WERI-Rb-1 (cell line): Measurements from ENCODE around the gene MYH6.

Experiments used
- DNase-seq: peaks from one replicate; pipeline ENCODE4 v3.0.0-alpha.2; 2020
- H3K27ac ChIP-seq: fragments of 250-450 bp; sonication (Bioruptor Pico); 2 replicates; pipeline ENCODE4 v1.5.1; 2020; ENCODE audit warnings: mild to moderate bottlenecking, moderate library complexity
- H3K27me3 ChIP-seq: fragments of 250-450 bp; sonication (Bioruptor Pico); 2 replicates; pipeline ENCODE4 v1.5.1; 2021; ENCODE audit warnings: mild to moderate bottlenecking, low read depth, moderate library complexity; ENCODE audit not compliant: insufficient read depth, severe bottlenecking
- H3K36me3 ChIP-seq: fragments of 250-450 bp; sonication (Bioruptor Pico); 2 replicates; pipeline ENCODE4 v1.5.1; 2020; ENCODE audit warnings: mild to moderate bottlenecking, moderate library complexity
- H3K4me3 ChIP-seq: 2 replicates; pipeline ENCODE4 v1.5.1; 2011; ENCODE audit warnings: low read depth, mild to moderate bottlenecking, control low read depth, low read length
- H3K9me3 ChIP-seq: fragments of 250-450 bp; sonication (Bioruptor Pico); 2 replicates; pipeline ENCODE4 v1.5.1; 2021; ENCODE audit warnings: mild to moderate bottlenecking, moderate library complexity; ENCODE audit not compliant: severe bottlenecking
- CTCF ChIP-seq: IDR thresholded peaks from 2 replicates; pipeline ENCODE4 v1.5.1; 2011; ENCODE audit warnings: low read depth, mild to moderate bottlenecking, control low read depth, inconsistent platforms, low read length

The MYH6 gene

GRCh38 chr14:23352506-23353432, 55.3 kb downstream of the MYH6 start, which contains the start of gene SLC22A17:
Gene SLC22A17 (minus strand): TSS chr14:23352887.
- peak within 1 kb of the TSS; percentile 44 for H3K4me3 ChIP-seq
- 0 out of 2 replicates have a peak, but pooled peaks have one; percentile 14 for TF ChIP-seq CTCF
- no peaks in the 10 kb centered on the region for H3K27me3 ChIP-seq
- peak; percentile 84 for DNase-seq
- H3K36me3 ChIP-seq = peaks cover 26% of the 10 kb centered on the region
- peak within 1 kb of the TSS; percentile 56 for H3K27ac ChIP-seq
- H3K9me3 ChIP-seq = no peaks in the 10 kb centered on the region

GRCh38 chr14:23351681-23352505, 56.2 kb downstream of the MYH6 start:
- Histone ChIP-seq H3K36me3 (peaks cover 18% of the 10 kb centered on the region), H3K9me3 (no peaks in the 10 kb centered on the region), H3K4me3 (peak overlapping the region; percentile 44), H3K27me3 (no peaks in the 10 kb centered on the region), H3K27ac (peak overlapping the region; percentile 56)
- peak; percentile 50 for DNase-seq
- TF ChIP-seq CTCF = peak; percentile 65

- Histone ChIP-seq H3K4me3 (no peak overlapping the region), H3K9me3 (no peaks in the 10 kb centered on the region)
- TF ChIP-seq CTCF = no peak
Measured at GRCh38 chr14:23349156-23349845, 58.8 kb downstream of the MYH6 start.

GRCh38 chr14:23348297-23348655, 59.8 kb downstream of the MYH6 start:
- Histone ChIP-seq H3K4me3 (no peak overlapping the region), H3K27ac (no peak overlapping the region), H3K36me3 (no peaks in the 10 kb centered on the region), H3K27me3 (no peaks in the 10 kb centered on the region), H3K9me3 (no peaks in the 10 kb centered on the region)
- TF ChIP-seq CTCF = no peak
- no peak for DNase-seq

More at GRCh38 chr14:23349156-23349845, 58.8 kb downstream of the MYH6 start:
- no peak overlapping the region for H3K27ac ChIP-seq
- no peak for DNase-seq
- no peaks in the 10 kb centered on the region for H3K36me3 ChIP-seq
- no peaks in the 10 kb centered on the region for H3K27me3 ChIP-seq

GRCh38 chr14:23347406-23348296, 60.4 kb downstream of the MYH6 start:
- Histone ChIP-seq H3K27me3 (no peaks in the 10 kb centered on the region), H3K27ac (no peak overlapping the region), H3K9me3 (no peaks in the 10 kb centered on the region), H3K36me3 (no peaks in the 10 kb centered on the region), H3K4me3 (no peak overlapping the region)
- no peak for DNase-seq
- TF ChIP-seq CTCF = no peak
